Prostate gland (tissue), 2 donors: Measurements from ENCODE around the gene ULK4.

Experiments used
- CTCF ChIP-seq, 4 experiments: fragments of 200-600 bp in 2 of 4; fragments of 450-650 bp in 2 of 4; sonication (generic) in 2 of 4; IDR thresholded peaks; 1 replicate in 3 of 4; 2 replicates in 1 of 4; pipeline ENCODE4 v1.5.1; 2016 to 2019; ENCODE audit warnings: antibody characterized with exemption in 4 of 4, mild to moderate bottlenecking in 2 of 4, moderate library complexity in 2 of 4
- POLR2A ChIP-seq: fragments of 450-650 bp; IDR thresholded peaks from one replicate; pipeline ENCODE4 v1.6.1; 2016; ENCODE audit warnings: antibody characterized with exemption, mild to moderate bottlenecking
- POLR2AphosphoS5 ChIP-seq: sonication (generic); formaldehyde crosslinking; IDR thresholded peaks from one replicate; pipeline ENCODE4 v1.6.1; 2017; ENCODE audit warnings: antibody characterized with exemption

- TF ChIP-seq CTCF (IDR thresholded peaks at IDR 0.05), result no peak
- TF ChIP-seq POLR2A, result no peak
- no peak for TF ChIP-seq POLR2AphosphoS5
These were observed 535.4 kb downstream of the ULK4 start for GRCh38 chr3:41426485-41426884.
